GM12864 (cell line): ENCODE measurements around the gene MECR.

Experiments
- DNase-seq: peaks from one replicate; pipeline ENCODE4 v3.0.0-alpha.2; 2011; ENCODE audit warnings: low read depth
- H3K4me3 ChIP-seq: 2 replicates; pipeline ENCODE4 v1.5.1; 2011; ENCODE audit warnings: mild to moderate bottlenecking, low read depth, low read length, control low read depth
- CTCF ChIP-seq: IDR thresholded peaks from 2 replicates; pipeline ENCODE4 v1.5.1; 2011; ENCODE audit warnings: low read depth, mild to moderate bottlenecking, moderate library complexity, low read length, control low read depth, inconsistent platforms; ENCODE audit errors: missing control alignments

Gene MECR

GRCh38 chr1:29248409-29248808, 17.7 kb upstream of the MECR start:
- no peak for TF ChIP-seq CTCF
- no peak for DNase-seq
- no peak overlapping the region for H3K4me3 ChIP-seq

GRCh38 chr1:29247571-29248273, 17.0 kb upstream of the MECR start:
- no peak for TF ChIP-seq CTCF
- H3K4me3 ChIP-seq = no peak overlapping the region
- no peak for DNase-seq

GRCh38 chr1:29247044-29247443, 16.3 kb upstream of the MECR start:
- DNase-seq = no peak
- TF ChIP-seq CTCF = no peak
- H3K4me3 ChIP-seq = no peak overlapping the region

- no peak overlapping the region for H3K4me3 ChIP-seq
- DNase-seq = no peak
Measured at GRCh38 chr1:29245876-29246275, 15.1 kb upstream of the MECR start.

GRCh38 chr1:29245261-29245660, 14.5 kb upstream of the MECR start:
- DNase-seq = no peak
- no peak for TF ChIP-seq CTCF
- no peak overlapping the region for H3K4me3 ChIP-seq

More at GRCh38 chr1:29245876-29246275, 15.1 kb upstream of the MECR start:
- peak; percentile 52 for TF ChIP-seq CTCF

- no peak for TF ChIP-seq CTCF
- DNase-seq = no peak
- no peak overlapping the region for H3K4me3 ChIP-seq
Measured at GRCh38 chr1:29243871-29244200, 13.1 kb upstream of the MECR start.

- TF ChIP-seq CTCF = no peak
- DNase-seq = no peak
- H3K4me3 ChIP-seq = no peak overlapping the region
Measured at GRCh38 chr1:29243023-29243870, 12.5 kb upstream of the MECR start.
